GM10847 (cell line): ENCODE measurements around the gene GOLGA6L6.
"Not testable (repeated sequence)": the region's sequence is repeated elsewhere in the genome, so short reads cannot be mapped to it uniquely, and the experiment has no call there.

Experiments used
- POLR2A ChIP-seq: IDR thresholded peaks from 2 replicates; pipeline ENCODE4 v1.6.1; 2011; ENCODE audit not compliant: insufficient read length; ENCODE audit errors: extremely low read depth

GOLGA6L6 gene, protein sequence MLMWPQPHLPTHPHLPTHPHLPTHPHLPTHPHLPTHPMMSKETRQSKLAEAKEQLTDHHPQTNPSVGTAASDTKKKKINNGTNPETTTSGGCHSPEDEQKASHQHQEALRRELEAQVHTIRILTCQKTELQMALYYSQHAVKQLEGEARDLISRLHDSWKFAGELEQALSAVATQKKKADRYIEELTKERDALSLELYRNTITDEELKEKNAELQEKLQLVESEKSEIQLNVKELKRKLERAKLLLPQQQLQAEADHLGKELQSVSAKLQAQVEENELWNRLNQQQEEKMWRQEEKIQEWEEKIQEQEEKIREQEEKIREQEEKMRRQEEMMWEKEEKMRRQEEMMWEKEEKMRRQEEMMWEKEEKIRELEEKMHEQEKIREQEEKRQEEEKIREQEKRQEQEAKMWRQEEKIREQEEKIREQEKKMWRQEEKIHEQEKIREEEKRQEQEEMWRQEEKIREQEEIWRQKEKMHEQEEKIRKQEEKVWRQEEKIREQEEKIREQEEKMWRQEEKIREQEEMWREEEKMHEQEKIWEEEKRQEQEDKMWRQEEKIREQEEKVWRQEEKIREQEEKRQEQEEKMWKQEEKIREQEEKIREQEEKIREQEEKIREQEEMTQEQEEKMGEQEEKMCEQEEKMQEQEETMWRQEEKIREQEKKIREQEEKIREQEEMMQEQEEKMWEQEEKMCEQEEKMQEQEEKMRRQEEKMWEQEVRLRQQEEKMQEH

DNA sequence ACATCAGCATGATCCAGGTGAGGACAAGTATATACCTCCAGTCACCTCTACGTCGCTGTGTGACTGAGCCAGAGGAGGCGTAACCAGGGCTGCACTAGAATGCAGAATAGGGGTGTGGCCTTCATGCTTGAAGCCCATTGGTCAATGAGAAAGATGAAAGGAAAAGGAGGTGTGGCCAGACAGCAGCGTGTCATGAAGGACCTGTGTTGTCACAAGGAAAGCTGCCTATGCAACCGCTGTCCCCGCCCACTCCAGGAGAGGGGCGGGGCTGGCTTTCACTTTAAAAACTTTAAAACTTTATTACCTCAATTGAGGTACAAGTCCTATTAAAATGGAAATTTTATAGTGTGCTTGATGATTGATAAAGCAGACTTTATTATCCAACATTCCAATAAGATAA is at the start of gene GOLGA6L6:
GOLGA6L6 (minus strand) TSS at position 101 of the 400 bp plus-strand sequence; CDS start at position 10, 91 bp downstream.
- not testable (repeated sequence) for TF ChIP-seq POLR2A
